Inferior parietal cortex (tissue), 1 donor: ENCODE data around the gene AMH.
"Not testable (repeated sequence)": the region's sequence is repeated elsewhere in the genome, so short reads cannot be mapped to it uniquely, and the experiment has no call there.

ENCODE experiments used
- DNase-seq: peaks from one replicate; pipeline ENCODE4 v3.0.0-alpha.2; 2016; ENCODE audit errors: extremely low spot score

AMH gene

DNA sequence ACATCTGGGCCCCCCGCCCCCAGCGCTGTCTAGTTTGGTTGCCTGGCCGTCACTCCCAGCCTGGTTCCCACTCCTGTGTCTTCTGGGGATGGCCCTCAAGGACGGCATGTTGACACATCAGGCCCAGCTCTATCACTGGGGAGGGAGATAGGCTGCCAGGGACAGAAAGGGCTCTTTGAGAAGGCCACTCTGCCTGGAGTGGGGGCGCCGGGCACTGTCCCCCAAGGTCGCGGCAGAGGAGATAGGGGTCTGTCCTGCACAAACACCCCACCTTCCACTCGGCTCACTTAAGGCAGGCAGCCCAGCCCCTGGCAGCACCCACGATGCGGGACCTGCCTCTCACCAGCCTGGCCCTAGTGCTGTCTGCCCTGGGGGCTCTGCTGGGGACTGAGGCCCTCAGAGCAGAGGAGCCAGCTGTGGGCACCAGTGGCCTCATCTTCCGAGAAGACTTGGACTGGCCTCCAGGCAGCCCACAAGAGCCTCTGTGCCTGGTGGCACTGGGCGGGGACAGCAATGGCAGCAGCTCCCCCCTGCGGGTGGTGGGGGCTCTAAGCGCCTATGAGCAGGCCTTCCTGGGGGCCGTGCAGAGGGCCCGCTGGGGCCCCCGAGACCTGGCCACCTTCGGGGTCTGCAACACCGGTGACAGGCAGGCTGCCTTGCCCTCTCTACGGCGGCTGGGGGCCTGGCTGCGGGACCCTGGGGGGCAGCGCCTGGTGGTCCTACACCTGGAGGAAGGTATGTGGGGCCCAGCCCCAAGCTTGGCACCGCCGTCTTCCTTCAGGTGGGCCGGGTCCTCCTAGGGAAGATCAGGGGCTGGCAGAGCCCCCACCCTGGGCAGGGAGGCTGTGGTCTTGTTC lies at the start of gene AMH:
AMH (plus strand) TSS at position 314 of the 857 bp plus-strand sequence; CDS start at position 324, 10 bp downstream.
- no peak for DNase-seq

GRCh38 chr19:2199861-2200623 lies 49.1 kb upstream of the AMH start:
- no peak for DNase-seq

GRCh38 chr19:2200624-2201294 lies 48.4 kb upstream of the AMH start:
- not testable (repeated sequence) for DNase-seq

DNA sequence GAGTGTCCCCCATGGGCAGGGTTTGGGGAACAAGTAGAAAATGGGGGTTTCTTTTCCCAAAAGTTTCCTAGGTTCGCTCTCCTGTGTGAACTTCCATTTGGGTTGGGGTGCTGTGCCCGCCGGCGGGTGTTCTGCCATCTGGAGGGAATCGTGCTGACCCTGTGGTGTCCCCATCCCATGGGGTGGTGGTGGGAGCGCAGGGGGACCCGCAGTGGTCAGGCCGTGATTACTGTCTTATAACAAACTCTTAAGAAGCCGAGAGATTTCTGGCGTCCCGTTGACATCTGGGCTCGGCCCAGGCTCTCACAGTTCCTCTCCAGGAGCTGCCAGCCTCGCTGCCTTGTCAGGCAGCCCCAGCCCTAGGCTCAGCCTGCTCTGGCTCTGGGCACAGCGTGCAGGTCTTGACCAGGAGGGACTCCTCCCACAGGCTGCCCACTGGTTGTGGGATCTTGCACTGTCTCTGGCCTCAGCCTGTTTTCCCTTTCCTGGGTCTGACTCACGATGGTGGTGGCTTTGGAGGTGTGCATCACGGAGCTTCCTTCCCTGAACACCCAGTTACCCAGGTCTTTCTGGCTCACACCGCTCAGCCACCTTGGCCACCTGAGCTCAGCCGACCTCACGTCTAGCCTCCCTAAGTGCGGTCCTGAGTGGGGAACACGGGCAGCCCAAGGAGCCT lies 47.5 kb upstream of the AMH start:
- DNase-seq: no peak

- DNase-seq: no peak
These were observed 46.8 kb upstream of the AMH start for GRCh38 chr19:2202366-2202765.

DNA sequence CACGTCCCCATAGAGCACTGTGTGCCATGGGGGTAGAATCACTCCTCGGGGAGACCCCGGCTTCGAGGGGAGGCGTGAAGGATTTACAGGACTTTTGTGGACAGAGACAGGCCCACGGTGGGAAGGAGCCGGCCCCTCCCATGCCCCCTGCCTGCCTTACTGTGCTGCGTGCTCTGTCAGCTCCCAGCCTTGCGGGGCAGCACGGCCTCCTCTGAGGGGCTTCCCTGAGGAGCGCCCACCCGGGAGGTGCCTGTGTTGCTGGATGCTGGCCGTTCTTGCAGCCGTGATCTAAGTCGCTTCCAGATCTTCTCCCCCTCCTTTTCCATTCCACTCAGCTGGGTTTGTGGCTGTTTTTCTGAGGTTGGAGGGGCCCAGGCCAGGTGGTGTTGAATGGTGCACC lies 42.1 kb upstream of the AMH start:
- DNase-seq: no peak

GRCh38 chr19:2207991-2208860 lies 40.9 kb upstream of the AMH start:
- DNase-seq: no peak

DNA sequence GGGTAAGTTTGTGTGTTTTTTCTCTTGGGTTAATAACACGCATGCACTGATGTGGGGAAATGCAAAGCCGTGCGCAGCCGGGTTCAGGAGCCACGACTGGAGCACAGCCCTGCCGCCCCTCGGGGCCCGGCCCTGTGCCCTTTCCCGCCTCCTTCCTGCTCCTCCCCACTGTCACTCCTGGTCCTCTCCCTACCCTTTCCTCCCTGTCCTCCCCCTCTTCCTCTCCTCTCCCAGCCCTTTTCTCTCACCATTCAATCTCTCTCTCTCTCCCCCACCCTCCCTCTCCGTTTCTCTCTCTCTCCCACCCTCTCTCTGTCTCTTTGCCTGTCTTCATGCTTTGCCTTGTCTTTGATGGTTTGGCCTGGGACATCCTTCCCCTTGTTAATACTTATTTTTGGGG lies 40.1 kb upstream of the AMH start:
- DNase-seq: no peak

DNA sequence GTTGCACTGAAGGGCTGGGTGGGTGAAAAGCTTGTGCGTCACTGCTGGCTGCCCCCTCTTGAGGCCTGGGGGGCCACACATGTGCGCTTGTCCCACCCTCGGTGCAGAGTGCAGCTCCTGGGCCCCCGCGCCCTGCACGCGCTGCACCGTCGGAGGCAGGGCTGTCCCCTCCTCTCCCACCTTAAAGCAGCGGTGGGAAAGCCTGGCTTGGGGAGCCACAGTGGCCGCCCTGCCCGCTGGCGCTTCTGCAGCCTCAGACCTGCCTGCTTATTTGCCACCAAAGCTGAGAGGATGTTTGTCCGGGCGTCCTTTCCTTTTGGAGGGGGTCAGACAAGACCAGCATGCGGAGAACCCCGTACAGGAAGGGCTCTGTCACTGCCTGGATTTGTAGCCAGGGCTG lies 39.7 kb upstream of the AMH start:
- no peak for DNase-seq

DNA sequence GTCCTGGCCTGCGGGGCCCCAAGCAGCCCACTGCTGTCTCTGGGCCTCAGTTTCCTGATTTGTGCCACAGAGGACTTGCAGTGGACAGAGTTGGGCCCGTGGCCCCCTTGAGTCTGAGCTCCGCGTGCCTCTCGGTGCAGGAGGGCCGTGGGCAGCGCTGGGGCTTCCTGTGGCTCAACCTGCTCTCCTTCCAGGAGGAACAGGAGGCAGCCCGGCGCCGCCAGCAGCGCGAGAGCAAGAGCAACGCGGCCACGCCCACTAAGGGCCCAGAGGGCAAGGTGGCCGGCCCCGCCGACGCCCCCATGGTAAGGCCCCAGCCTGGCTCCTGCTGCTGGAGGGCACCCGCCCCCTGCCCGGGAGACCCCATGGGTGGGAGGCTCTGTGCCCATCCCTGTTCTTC lies 38.9 kb upstream of the AMH start:
- DNase-seq: no peak

DNA sequence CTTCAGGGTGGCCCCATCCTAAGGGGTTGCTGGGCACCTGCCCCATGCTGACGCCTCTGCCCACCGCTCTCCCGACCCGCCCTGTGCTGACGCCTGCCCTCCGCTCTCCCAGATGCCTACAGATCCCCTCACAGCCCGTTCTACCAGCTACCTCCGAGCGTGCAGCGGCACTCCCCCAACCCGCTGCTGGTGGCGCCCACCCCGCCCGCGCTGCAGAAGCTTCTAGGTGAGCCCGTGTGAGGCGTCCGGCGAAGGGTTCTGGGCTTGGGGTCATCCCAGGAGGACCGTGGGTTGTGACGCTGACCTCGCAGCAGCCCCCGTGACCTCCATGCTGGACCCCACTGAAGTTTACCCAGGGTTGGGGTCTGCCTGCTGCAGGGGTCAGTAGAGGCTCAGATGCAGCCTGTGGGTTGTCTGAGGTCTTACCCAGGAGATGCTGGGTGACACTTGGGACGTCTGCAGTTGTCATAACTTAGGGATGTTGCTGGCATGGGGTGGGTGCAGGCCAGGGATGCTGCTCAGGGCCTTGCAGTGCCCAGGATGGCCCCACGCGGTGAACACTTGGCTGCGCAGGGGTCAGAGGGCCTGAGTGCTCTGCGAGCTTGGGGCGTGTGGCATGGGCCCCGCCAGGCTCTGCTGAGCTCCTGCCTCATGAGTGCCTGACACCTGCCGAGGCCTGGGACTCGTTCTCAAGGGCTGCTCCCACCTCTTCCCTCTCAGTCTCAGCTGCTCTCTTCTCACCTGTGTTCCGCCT lies 38.0 kb upstream of the AMH start:
- DNase-seq: no peak

DNA sequence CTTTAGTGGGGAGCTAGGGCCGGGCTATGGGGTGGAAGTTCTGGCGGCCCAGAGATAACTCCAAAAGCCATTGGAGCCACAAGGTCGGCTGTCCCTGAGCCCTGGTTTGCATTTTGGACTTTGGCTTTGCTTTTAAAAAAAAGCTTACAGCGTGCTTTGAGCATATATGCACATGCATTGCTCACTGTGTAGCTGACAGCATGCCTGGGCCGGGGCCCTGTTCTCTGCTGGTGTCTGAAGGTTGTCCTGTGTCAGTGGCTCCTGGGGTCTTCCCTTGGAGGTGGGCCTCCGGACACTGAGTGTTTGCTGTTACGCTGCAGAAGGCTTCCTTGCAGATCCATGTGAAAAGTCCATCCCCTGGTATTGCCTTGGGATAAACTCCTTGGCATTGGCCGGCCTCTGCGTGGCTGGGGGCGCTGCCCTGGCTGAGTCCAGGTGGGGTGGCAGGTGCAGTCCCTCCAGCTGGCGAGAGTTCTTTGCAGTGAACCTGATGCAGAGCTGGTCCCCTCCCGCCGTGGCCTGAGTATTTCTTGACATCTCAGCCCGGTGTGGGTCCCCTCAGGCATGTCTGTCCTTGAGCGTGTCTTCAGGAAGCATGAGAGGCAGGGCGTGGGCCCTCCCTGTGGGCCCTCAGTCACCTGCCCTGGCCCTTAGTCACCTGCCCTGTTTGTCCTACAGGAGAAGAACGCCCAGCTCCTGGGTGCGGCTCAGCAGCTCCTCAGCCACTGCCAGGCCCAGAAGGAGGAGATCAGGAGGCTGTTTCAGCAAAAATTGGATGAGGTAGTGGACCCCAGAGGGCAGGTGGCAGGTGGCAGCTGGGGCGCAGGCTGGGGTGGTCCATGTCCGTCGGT lies 36.0 kb upstream of the AMH start:
- no peak for DNase-seq

DNA sequence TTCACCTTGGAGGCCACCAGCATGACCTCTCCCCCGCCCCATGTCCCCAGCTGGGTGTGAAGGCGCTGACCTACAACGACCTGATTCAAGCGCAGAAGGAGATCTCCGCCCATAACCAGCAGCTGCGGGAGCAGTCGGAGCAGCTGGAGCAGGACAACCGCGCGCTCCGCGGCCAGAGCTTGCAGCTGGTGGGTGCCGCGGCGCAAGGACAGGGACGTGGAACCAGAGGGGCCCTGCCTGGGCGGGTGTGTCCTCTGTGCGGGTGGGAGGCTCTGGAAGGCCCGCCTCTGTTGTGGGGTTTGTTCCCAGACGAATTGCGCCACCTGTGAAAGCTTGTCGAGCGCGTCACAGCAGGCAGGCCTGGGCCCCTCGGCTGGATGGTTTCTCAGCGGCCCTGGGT lies 35.3 kb upstream of the AMH start:
- no peak for DNase-seq

- DNase-seq: no peak
These were observed 34.9 kb upstream of the AMH start for GRCh38 chr19:2214251-2214650.

DNA sequence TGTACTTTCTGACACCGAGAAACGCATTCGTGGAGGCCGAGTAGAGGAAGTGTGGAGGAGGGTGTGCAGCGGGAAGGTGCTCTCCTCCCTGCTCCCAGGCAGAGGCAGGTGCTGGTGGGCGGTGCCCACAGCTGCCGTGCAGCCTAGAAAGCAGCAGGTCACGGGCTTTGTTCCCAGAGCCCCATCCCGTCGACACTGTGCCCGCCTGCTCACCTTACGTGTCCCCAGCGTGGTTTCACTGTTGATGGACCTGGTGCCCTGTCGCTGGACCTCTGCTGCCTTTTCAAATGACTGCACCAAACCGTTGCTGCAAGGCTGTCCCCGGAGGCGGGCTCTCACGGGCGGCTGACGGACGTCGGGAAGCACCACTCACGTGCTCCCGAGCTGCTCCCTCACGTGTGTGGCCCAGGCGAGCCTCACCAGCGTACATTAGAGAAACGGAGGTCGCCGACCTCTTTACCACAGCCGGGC lies 33.8 kb upstream of the AMH start:
- DNase-seq: no peak

- DNase-seq: no peak
These were observed 32.5 kb upstream of the AMH start for GRCh38 chr19:2216361-2217225.

DNA sequence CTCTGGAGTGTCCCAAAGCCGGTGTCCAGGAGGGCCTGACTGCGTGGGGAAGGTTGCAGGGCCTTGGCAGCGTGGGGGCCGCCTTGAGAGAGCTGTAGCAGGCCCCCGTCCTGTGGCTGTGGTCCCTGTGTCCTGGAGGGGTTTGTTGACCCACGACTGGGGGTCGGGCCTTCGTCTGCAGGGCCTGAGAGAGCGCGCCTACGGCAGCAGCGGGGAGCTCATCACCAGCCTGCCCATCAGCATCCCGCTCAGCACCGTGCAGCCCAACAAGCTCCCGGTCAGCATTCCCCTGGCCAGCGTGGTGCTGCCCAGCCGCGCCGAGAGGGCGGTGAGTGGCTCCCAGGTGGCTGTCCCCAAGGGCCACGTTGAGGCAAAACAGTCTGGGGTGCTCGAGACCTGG lies 31.5 kb upstream of the AMH start:
- DNase-seq: no peak

GRCh38 chr19:2219726-2220125 lies 29.4 kb upstream of the AMH start:
- no peak for DNase-seq
